ENCODE data around the gene ZNF780A.

Gene ZNF780A

GRCh38 chr19:40078377-40078776 is 12.4 kb downstream of the ZNF780A start:
- POLR2A ChIA-PET: interaction anchor here (0.6 to 1.0 kb wide), 2 partner anchors 12 to 118 kb away, joined by 3 read pairs; no protein-coding TSS in a partner anchor
- no peak overlapping the region for H3K27ac ChIP-seq (ENCODE audit: extremely low read depth, low read depth, low read length)
- TF ChIP-seq ZNF791 (tag by site-specific recombination; IDR thresholded peaks at IDR 0.05) (peak; percentile 98), ZNF449 (tag by site-specific recombination; IDR thresholded peaks at IDR 0.05) (no peak), ZNF768 (tag by site-specific recombination; IDR thresholded peaks at IDR 0.05) (no peak), ZNF513 (tag by site-specific recombination; IDR thresholded peaks at IDR 0.05) (no peak), ZFP69B (tag by site-specific recombination; IDR thresholded peaks at IDR 0.05) (no peak)
- peaks cover 30% of the 10 kb centered on the region for H3K9me3 ChIP-seq (ENCODE audit: control insufficient read depth, insufficient read depth, low read depth, low read length)
- CTCF ChIA-PET: no interaction called here
- H3K4me1 ChIP-seq (ENCODE audit: control insufficient read depth, insufficient read depth, low read length): no peaks in the 10 kb centered on the region
- H3K4me3 ChIP-seq (ENCODE audit: low read depth, low read length): no peak overlapping the region
- H3K36me3 ChIP-seq (ENCODE audit: control insufficient read depth in 2 of 2, insufficient read depth in 1 of 2, low read length in 2 of 2): peaks cover 93 to 96% of the 10 kb centered on the region in 2 experiments

GRCh38 chr19:40070058-40070457 is 20.7 kb downstream of the ZNF780A start:
- peaks cover 20 to 37% of the 10 kb centered on the region in 2 experiments for H3K36me3 ChIP-seq (ENCODE audit: control insufficient read depth in 2 of 2, insufficient read depth in 1 of 2, low read length in 2 of 2)
- H3K27ac ChIP-seq (ENCODE audit: extremely low read depth, low read depth, low read length): no peak overlapping the region
- TF ChIP-seq ZBTB7A (tag by site-specific recombination; IDR thresholded peaks at IDR 0.05; ENCODE audit: low read depth) (no peak), ZNF10 (tag by site-specific recombination; IDR thresholded peaks at IDR 0.05) (no peak), SP2 (tag by site-specific recombination; IDR thresholded peaks at IDR 0.05) (no peak)
- no peak overlapping the region for H3K4me3 ChIP-seq (ENCODE audit: low read depth, low read length)
- peaks cover 6% of the 10 kb centered on the region for H3K4me1 ChIP-seq (ENCODE audit: control insufficient read depth, insufficient read depth, low read length)
- peaks cover 48% of the 10 kb centered on the region for H3K9me3 ChIP-seq (ENCODE audit: control insufficient read depth, insufficient read depth, low read depth, low read length)
- ChIA-PET CTCF (no interaction called here), POLR2A (no interaction called here)

GRCh38 chr19:40059624-40060023 is 31.1 kb downstream of the ZNF780A start:
- H3K4me3 ChIP-seq (ENCODE audit: low read depth, low read length): no peak overlapping the region
- H3K4me1 ChIP-seq (ENCODE audit: control insufficient read depth, insufficient read depth, low read length): peaks cover 15% of the 10 kb centered on the region; the same call in 1 of the 2 replicates
- ChIA-PET POLR2A (no interaction called here), CTCF (interaction anchor here (1.1 to 2.0 kb wide), 2 partner anchors 22 to 106 kb away, joined by 5 to 10 read pairs; no protein-coding TSS in a partner anchor)
- no peak overlapping the region for H3K27ac ChIP-seq (ENCODE audit: extremely low read depth, low read depth, low read length)
- H3K9me3 ChIP-seq (ENCODE audit: control insufficient read depth, insufficient read depth, low read depth, low read length): peaks cover 20% of the 10 kb centered on the region
- peaks cover 0 to 5% of the 10 kb centered on the region in 2 experiments; a peak in 2 of 3 replicates for H3K36me3 ChIP-seq (ENCODE audit: control insufficient read depth in 2 of 2, insufficient read depth in 1 of 2, low read length in 2 of 2)
- TF ChIP-seq SCRT2 (tag by site-specific recombination; IDR thresholded peaks at IDR 0.05): no peak
- TF ChIP-seq ZNF600 (tag by site-specific recombination; IDR thresholded peaks at IDR 0.05): no peak
- TF ChIP-seq TCF7L2 (IDR thresholded peaks at IDR 0.05; ENCODE audit: borderline replicate concordance, low read depth, low read length): no peak
- TF ChIP-seq ZNF133 (tag by site-specific recombination; IDR thresholded peaks at IDR 0.05): peak; percentile 99
- no peak for TF ChIP-seq ZNF394 (tag by site-specific recombination; IDR thresholded peaks at IDR 0.05; ENCODE audit: borderline replicate concordance)
- no peak for TF ChIP-seq ZBTB8A (tag by site-specific recombination; IDR thresholded peaks at IDR 0.05)
- no peak for TF ChIP-seq MYNN (tag by site-specific recombination; IDR thresholded peaks at IDR 0.05; ENCODE audit: borderline replicate concordance)
- TF ChIP-seq ZNF175 (tag by site-specific recombination; IDR thresholded peaks at IDR 0.05): no peak
- no peak for TF ChIP-seq ZNF239 (tag by site-specific recombination; IDR thresholded peaks at IDR 0.05)
- 0 out of 2 replicates have a peak, but pooled peaks have one; percentile 25 for TF ChIP-seq ZNF362 (tag by site-specific recombination; IDR thresholded peaks at IDR 0.05)
- no peak for TF ChIP-seq ZSCAN4 (tag by site-specific recombination; IDR thresholded peaks at IDR 0.05)
- TF ChIP-seq ZNF521 (tag by site-specific recombination; IDR thresholded peaks at IDR 0.05): no peak
- peak; percentile 88 for TF ChIP-seq SETDB1 (IDR thresholded peaks at IDR 0.05; ENCODE audit: insufficient read length, low read length)
- TF ChIP-seq KLF16 (tag by site-specific recombination; IDR thresholded peaks at IDR 0.05): no peak
- TF ChIP-seq ZNF404 (tag by site-specific recombination; IDR thresholded peaks at IDR 0.05): no peak
- TF ChIP-seq ZFP69B (tag by site-specific recombination; IDR thresholded peaks at IDR 0.05): no peak
- no peak for TF ChIP-seq ZNF202 (tag by site-specific recombination; IDR thresholded peaks at IDR 0.05; ENCODE audit: borderline replicate concordance)

Measured in HEK293 (cell line).